ENCODE data around the gene CAAP1.

GRCh38 chr9:26925609-26926008, 33.0 kb upstream of the CAAP1 start:
- TF ChIP-seq CTCF (IDR thresholded peaks at IDR 0.05; ENCODE audit: insufficient read depth, low read depth, low read length) (no peak), EZH2 (IDR thresholded peaks at IDR 0.05; ENCODE audit: insufficient read depth, low read length) (no peak)
